Forelimb muscle (tissue), 1 donor: ENCODE results near the gene GRM8. TPM values are rescaled to one million over a fixed set of nuclear protein-coding genes. Genes with fewer than 3 reads are reported as not detected.

Experiments
- DNase-seq: peaks from one replicate; pipeline ENCODE4 v3.0.0-alpha.2; 2013; ENCODE audit warnings: low read depth
- polyA plus RNA-seq: library from polyadenylated mRNA; unstranded; fragments of 120-200 nt; gene quantifications from one replicate; pipeline ENCODE4 v1.2.1, GENCODE V29; 2013; ENCODE audit not compliant: insufficient read length

Gene GRM8
- 0.11 TPM for polyA plus RNA-seq

GRCh38 chr7:127252778-127253280 is at the start of gene GRM8:
TSS of gene GRM8 (minus strand) at chr7:127252941.
- DNase-seq: no peak

- no peak for DNase-seq
Observed at GRCh38 chr7:127290801-127291361, 38.1 kb upstream of the GRM8 start.

GRCh38 chr7:127290116-127290655 is 37.4 kb upstream of the GRM8 start:
- no peak for DNase-seq

GRCh38 chr7:127287133-127287532 is 34.4 kb upstream of the GRM8 start:
- DNase-seq: no peak

- no peak for DNase-seq
Observed at GRCh38 chr7:127270093-127270492, 17.4 kb upstream of the GRM8 start.

GRCh38 chr7:127266047-127266446 is 13.3 kb upstream of the GRM8 start:
- no peak for DNase-seq

- no peak for DNase-seq
Observed at GRCh38 chr7:127264219-127264618, 11.5 kb upstream of the GRM8 start.

GRCh38 chr7:127258111-127258510 is 5.4 kb upstream of the GRM8 start:
- no peak for DNase-seq

- no peak for DNase-seq
Observed at GRCh38 chr7:127257086-127257485, 4.3 kb upstream of the GRM8 start.

GRCh38 chr7:127256041-127256725 is 3.4 kb upstream of the GRM8 start:
- no peak for DNase-seq

- no peak for DNase-seq
Observed at GRCh38 chr7:127254163-127254684, 1.5 kb upstream of the GRM8 start.

- no peak for DNase-seq
Observed at GRCh38 chr7:127253281-127254162, 781 bp upstream of the GRM8 start.

- no peak for DNase-seq
Observed at GRCh38 chr7:127252377-127252713, 396 bp downstream of the GRM8 start.

- no peak for DNase-seq
Observed at GRCh38 chr7:127251465-127252376, 1.0 kb downstream of the GRM8 start.

GRCh38 chr7:127251036-127251464 is 1.7 kb downstream of the GRM8 start:
- no peak for DNase-seq

GRCh38 chr7:127250312-127251035 is 2.3 kb downstream of the GRM8 start:
- DNase-seq: no peak

GRCh38 chr7:127245607-127246006 is 7.1 kb downstream of the GRM8 start:
- no peak for DNase-seq

- DNase-seq: no peak
Observed at GRCh38 chr7:127245002-127245401, 7.7 kb downstream of the GRM8 start.

- DNase-seq: no peak
Observed at GRCh38 chr7:127239814-127240213, 12.9 kb downstream of the GRM8 start.

GRCh38 chr7:127233630-127234029 is 19.1 kb downstream of the GRM8 start:
- DNase-seq: no peak
